ENCODE data around the gene SMARCE1. TPM values are rescaled to one million over a fixed set of nuclear protein-coding genes. Genes with fewer than 3 reads are reported as not detected.

The SMARCE1 gene
- total and polyA plus RNA-seq, 2 of the 4 experiments (the other 2 are of a cell fraction), result 66.2 to 119 TPM

- ChIA-PET POLR2A (ENCODE audit: unreplicated experiment) (no interaction called here), CTCF (interaction anchor here (1.0 to 1.9 kb wide), 2 partner anchors 11 to 178 kb away, joined by 3 to 6 read pairs; no protein-coding TSS in a partner anchor)
- WGBS, 2 experiments (ENCODE audit: extremely low coverage in 2 of 2, insufficient read length in 1 of 2), result 82% methylated on average over 7 of the region's 13 CpGs; no CpG with 5 or more reads in 1 of the 2 experiments
- no peak for ATAC-seq (ENCODE audit: low read depth)
- H3K4me3 ChIP-seq (ENCODE audit: insufficient read depth, low read depth, low read length), result no peak overlapping the region
- H4K8ac ChIP-seq (ENCODE audit: low read depth in 2 of 2, low read length in 2 of 2), result no peak overlapping the region
- no peak overlapping the region for H2BK15ac ChIP-seq (ENCODE audit: low read depth, low read length)
- BruUV-seq (replicated peaks), result no TSS peak
- no peak overlapping the region for H2AFZ ChIP-seq (replicated peaks; ENCODE audit: low read length, poor library complexity)
- in situ Hi-C loops (cut with MboI; ENCODE audit: low sequenced_read_pairs), result loop anchor here (5.0 kb wide), 1 partner anchor 178 kb away; no protein-coding TSS in a partner anchor
- intact Hi-C loops (cut with micrococcal nuclease), result loop anchor here (1.0 kb wide), 1 partner anchor 177 kb away; no protein-coding TSS in a partner anchor
- peaks cover 70% of the 10 kb centered on the region for H3K27me3 ChIP-seq (ENCODE audit: control insufficient read depth, insufficient read depth, low read length)
- H2AK5ac ChIP-seq (ENCODE audit: low read depth, low read length), result no peak overlapping the region
- no peaks in the 10 kb centered on the region for H3K9me1 ChIP-seq (ENCODE audit: insufficient read depth, low read length)
- no peaks in the 10 kb centered on the region for H3K79me1 ChIP-seq (ENCODE audit: low read depth in 1 of 2, low read length in 2 of 2)
- no peaks in the 10 kb centered on the region for H3K36me3 ChIP-seq (ENCODE audit: control insufficient read depth, insufficient read depth, low read length)
- DNase-seq, result no peak
- no peak overlapping the region for H2BK120ac ChIP-seq (ENCODE audit: low read depth, low read length)
- no peak overlapping the region for H3K23ac ChIP-seq (ENCODE audit: low read depth, low read length)
- no peak overlapping the region for H2BK20ac ChIP-seq (ENCODE audit: low read depth, low read length)
- no peak overlapping the region for H3K18ac ChIP-seq (ENCODE audit: low read depth, low read length)
- no peaks in the 10 kb centered on the region for H3K9me3 ChIP-seq (ENCODE audit: control insufficient read depth, insufficient read depth, low read length)
- H4K20me1 ChIP-seq (ENCODE audit: insufficient read depth, low read length), result no peaks in the 10 kb centered on the region
- no peak overlapping the region for H3K4me2 ChIP-seq (ENCODE audit: low read depth, low read length)
- no peak overlapping the region for H3K27ac ChIP-seq (ENCODE audit: insufficient read depth, low read length)
- H3K4me1 ChIP-seq (ENCODE audit: control insufficient read depth, insufficient read depth, low read length), result no peaks in the 10 kb centered on the region
- H3K4ac ChIP-seq (ENCODE audit: low read depth, low read length), result no peak overlapping the region
- no peak overlapping the region for H4K91ac ChIP-seq (ENCODE audit: insufficient read depth, low read depth, low read length)
- H4K5ac ChIP-seq (ENCODE audit: low read depth, low read length), result no peak overlapping the region
- no peak overlapping the region for H2BK5ac ChIP-seq (ENCODE audit: low read depth, low read length, poor library complexity, severe bottlenecking)
- dilution Hi-C loops (cut with HindIII; ENCODE audit: low sequenced_read_pairs, unreplicated experiment), result no loop called here
- no peak overlapping the region for H2AK9ac ChIP-seq (replicated peaks; ENCODE audit: low read depth, low read length, poor library complexity)
- H3K14ac ChIP-seq (replicated peaks; ENCODE audit: low read depth, low read length), result no peak overlapping the region
- TF ChIP-seq BHLHE40 (IDR thresholded peaks at IDR 0.05; ENCODE audit: low read depth, low read length) (no peak), RAD21 (IDR thresholded peaks at IDR 0.05; ENCODE audit: low read length) (no peak), CEBPB (IDR thresholded peaks at IDR 0.05; ENCODE audit: low read depth, low read length) (no peak), POLR2A (IDR thresholded peaks at IDR 0.05; ENCODE audit: low read depth, low read length) (no peak), RCOR1 (IDR thresholded peaks at IDR 0.05; ENCODE audit: insufficient replicate concordance, low read length) (no peak), SMC3 (IDR thresholded peaks at IDR 0.05; ENCODE audit: low read depth, low read length) (no peak), MAZ (IDR thresholded peaks at IDR 0.05; ENCODE audit: borderline replicate concordance, low read depth, low read length) (no peak), RFX5 (IDR thresholded peaks at IDR 0.05; ENCODE audit: low read depth, low read length) (no peak), CHD1 (IDR thresholded peaks at IDR 0.05; ENCODE audit: low read depth, low read length) (no peak), MAFK (IDR thresholded peaks at IDR 0.05; ENCODE audit: low read depth, low read length) (no peak), MXI1 (IDR thresholded peaks at IDR 0.05; ENCODE audit: borderline replicate concordance, low read depth, low read length) (no peak), ELK1 (IDR thresholded peaks at IDR 0.05; ENCODE audit: borderline replicate concordance, low read depth, low read length) (no peak), FOS (IDR thresholded peaks at IDR 0.05; ENCODE audit: low read depth, low read length) (no peak), NFE2L2 (IDR thresholded peaks at IDR 0.05; ENCODE audit: low read depth, low read length) (no peak)
- TF ChIP-seq, protein P1, sequence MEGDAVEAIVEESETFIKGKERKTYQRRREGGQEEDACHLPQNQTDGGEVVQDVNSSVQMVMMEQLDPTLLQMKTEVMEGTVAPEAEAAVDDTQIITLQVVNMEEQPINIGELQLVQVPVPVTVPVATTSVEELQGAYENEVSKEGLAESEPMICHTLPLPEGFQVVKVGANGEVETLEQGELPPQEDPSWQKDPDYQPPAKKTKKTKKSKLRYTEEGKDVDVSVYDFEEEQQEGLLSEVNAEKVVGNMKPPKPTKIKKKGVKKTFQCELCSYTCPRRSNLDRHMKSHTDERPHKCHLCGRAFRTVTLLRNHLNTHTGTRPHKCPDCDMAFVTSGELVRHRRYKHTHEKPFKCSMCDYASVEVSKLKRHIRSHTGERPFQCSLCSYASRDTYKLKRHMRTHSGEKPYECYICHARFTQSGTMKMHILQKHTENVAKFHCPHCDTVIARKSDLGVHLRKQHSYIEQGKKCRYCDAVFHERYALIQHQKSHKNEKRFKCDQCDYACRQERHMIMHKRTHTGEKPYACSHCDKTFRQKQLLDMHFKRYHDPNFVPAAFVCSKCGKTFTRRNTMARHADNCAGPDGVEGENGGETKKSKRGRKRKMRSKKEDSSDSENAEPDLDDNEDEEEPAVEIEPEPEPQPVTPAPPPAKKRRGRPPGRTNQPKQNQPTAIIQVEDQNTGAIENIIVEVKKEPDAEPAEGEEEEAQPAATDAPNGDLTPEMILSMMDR (conservative IDR thresholded peaks at IDR 0.05; ENCODE audit: low read depth, low read length), result no peak
- TF ChIP-seq, protein P2, sequence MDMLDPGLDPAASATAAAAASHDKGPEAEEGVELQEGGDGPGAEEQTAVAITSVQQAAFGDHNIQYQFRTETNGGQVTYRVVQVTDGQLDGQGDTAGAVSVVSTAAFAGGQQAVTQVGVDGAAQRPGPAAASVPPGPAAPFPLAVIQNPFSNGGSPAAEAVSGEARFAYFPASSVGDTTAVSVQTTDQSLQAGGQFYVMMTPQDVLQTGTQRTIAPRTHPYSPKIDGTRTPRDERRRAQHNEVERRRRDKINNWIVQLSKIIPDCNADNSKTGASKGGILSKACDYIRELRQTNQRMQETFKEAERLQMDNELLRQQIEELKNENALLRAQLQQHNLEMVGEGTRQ (IDR thresholded peaks at IDR 0.05; ENCODE audit: low read depth, low read length), result no peak
- no peak overlapping the region for H3K9ac ChIP-seq (ENCODE audit: low read depth, low read length)
- H3K56ac ChIP-seq (ENCODE audit: extremely low read depth, insufficient read depth, low read length), result no peak overlapping the region
Measured at GRCh38 chr17:40614431-40615067, 33.1 kb downstream of the SMARCE1 start.

All from IMR-90 (cell line).